ENCODE data around the gene SMIM14.

DNA sequence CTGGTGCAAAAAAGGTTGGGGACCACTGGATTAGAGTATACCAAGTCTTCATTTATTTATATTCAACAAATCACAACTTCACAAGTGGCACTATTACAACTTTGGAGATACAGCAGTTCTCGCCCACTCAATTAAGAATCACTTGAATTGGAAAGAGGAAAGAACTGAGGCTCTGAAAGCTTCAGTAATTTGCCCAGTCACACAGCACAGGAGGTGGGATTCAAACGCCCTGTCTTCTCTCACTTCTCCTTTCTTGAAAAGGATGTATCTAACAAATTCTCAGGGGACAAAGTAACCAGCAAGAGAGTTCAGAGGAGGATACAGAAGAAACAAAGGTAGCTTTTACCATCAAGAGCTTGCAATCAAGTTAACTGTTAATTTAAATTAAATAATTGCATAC, 12.4 kb downstream of the SMIM14 start:
- TF ChIP-seq POLR2A (IDR thresholded peaks at IDR 0.05): no peak
- TF ChIP-seq, protein P1, sequence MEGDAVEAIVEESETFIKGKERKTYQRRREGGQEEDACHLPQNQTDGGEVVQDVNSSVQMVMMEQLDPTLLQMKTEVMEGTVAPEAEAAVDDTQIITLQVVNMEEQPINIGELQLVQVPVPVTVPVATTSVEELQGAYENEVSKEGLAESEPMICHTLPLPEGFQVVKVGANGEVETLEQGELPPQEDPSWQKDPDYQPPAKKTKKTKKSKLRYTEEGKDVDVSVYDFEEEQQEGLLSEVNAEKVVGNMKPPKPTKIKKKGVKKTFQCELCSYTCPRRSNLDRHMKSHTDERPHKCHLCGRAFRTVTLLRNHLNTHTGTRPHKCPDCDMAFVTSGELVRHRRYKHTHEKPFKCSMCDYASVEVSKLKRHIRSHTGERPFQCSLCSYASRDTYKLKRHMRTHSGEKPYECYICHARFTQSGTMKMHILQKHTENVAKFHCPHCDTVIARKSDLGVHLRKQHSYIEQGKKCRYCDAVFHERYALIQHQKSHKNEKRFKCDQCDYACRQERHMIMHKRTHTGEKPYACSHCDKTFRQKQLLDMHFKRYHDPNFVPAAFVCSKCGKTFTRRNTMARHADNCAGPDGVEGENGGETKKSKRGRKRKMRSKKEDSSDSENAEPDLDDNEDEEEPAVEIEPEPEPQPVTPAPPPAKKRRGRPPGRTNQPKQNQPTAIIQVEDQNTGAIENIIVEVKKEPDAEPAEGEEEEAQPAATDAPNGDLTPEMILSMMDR (IDR thresholded peaks at IDR 0.05): no peak
